D721Med (cell line): Measurements from ENCODE around the gene P2RX5.

Experiments
- DNase-seq: peaks from one replicate; pipeline ENCODE4 v3.0.0; 2011; ENCODE audit warnings: low spot score; ENCODE audit not compliant: insufficient read length
- FAIRE-seq: peaks from 2 replicates; lab custom pipeline; 2011; peaks lifted over from hg19 to GRCh38; lab: Jason Lieb, UNC
- CTCF ChIP-seq: IDR thresholded peaks from 2 replicates; pipeline ENCODE4 v1.5.1; 2012; ENCODE audit warnings: mild to moderate bottlenecking, control low read depth; ENCODE audit not compliant: insufficient read depth; ENCODE audit errors: missing control alignments

P2RX5 gene

GRCh38 chr17:3679531-3680126 lies 16.3 kb downstream of the P2RX5 start:
- no peak for TF ChIP-seq CTCF
- FAIRE-seq, result no peak
- no peak for DNase-seq

GRCh38 chr17:3678821-3679530 lies 17.0 kb downstream of the P2RX5 start:
- FAIRE-seq (no peak), DNase-seq (no peak)
- TF ChIP-seq CTCF, result no peak

GRCh38 chr17:3678095-3678820 lies 17.7 kb downstream of the P2RX5 start:
- DNase-seq (no peak), FAIRE-seq (no peak)
- no peak for TF ChIP-seq CTCF

- FAIRE-seq (no peak), DNase-seq (no peak)
- no peak for TF ChIP-seq CTCF
Observed at GRCh38 chr17:3675886-3676285, 20.1 kb downstream of the P2RX5 start.

GRCh38 chr17:3672571-3672970 lies 23.4 kb downstream of the P2RX5 start:
- no peak for TF ChIP-seq CTCF
- DNase-seq (no peak), FAIRE-seq (no peak)

GRCh38 chr17:3669548-3669947 lies 26.4 kb downstream of the P2RX5 start:
- DNase-seq (no peak), FAIRE-seq (no peak)
- no peak for TF ChIP-seq CTCF

- DNase-seq (no peak), FAIRE-seq (no peak)
- TF ChIP-seq CTCF, result no peak
Observed at GRCh38 chr17:3669085-3669347, 26.9 kb downstream of the P2RX5 start.
